ENCODE data around the gene CCDC188.

CCDC188 gene

DNA sequence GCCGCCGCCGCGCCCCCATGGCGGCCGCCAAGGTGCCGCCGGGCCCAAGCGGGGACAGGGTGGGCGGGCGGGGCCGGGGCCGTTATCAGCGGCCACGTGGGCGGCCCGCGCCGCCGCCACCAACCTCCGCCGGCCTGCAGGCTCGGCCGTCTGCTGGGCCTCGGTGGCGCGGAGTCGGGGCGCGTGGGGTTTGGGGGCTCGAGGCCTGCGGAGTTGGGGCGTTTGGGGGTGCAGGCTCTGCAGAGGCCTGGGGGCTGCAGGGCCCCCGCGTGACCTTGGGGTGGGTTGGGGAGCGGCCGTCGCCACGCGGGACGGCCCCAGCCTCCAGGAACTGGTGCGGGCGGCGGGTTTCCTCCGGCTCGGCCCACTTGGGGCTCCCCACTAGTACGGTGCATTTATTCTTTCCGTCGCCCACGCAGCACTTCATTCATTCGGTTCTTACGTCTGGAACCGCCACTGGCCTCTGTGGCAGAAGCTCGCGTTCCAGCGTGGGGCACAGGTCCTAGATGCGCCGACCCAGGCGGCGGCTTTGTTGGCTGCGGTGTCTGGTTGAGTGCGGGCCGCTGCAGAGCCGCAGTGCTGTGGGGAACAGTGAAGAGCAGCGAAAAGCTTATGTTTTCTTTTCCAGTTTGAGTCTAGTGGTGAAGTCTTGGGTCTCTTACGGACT is 33.1 kb downstream of the CCDC188 start (continued):
- TF ChIP-seq ZBTB10 (tag by site-specific recombination; IDR thresholded peaks at IDR 0.05) (peak; percentile 70), KLF9 (tag by site-specific recombination; IDR thresholded peaks at IDR 0.05; ENCODE audit: low read depth) (peak; percentile 17; the same call in 1 of the 2 replicates), ZNF157 (tag by site-specific recombination; IDR thresholded peaks at IDR 0.05) (no peak), ZNF501 (tag by site-specific recombination; IDR thresholded peaks at IDR 0.05) (no peak), ZFP41 (tag by site-specific recombination; IDR thresholded peaks at IDR 0.05; ENCODE audit: borderline replicate concordance) (no peak)

DNA sequence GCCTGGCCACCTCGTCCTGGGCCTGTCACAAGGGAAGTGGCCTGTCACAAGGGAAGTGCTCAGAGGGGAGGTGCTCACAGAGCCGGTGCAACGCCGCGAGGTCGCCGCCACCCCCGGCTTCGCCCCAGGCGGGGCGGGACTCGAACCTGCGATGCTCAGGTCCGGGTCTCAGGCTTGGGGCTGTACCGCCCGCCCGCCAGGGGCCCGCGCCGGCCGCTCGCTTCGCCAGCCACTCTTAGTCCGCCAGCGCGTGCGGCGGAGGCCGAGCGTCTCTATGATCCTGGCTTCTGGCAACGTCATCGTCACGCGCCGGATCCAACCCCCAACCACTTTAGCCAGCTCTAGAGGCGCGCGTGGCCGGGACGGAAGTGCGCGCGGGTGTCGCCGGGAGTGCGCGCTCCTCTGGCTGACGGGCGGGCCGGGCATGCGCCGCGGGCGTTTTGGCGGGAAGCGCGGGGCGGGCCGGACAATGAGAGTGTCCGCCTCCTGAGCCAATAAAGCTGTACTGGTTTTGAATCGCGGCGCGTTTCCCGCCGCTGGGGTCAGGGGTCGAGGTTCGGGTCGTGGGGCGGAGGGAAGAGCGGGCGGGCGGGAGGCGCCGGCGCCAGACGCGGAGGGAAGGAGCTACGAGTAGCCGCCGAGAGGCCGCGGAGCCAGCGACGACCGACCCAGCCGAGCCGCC is 33.8 kb downstream of the CCDC188 start, which contains the start of gene TRMT2A:
TSS of gene TRMT2A (minus strand) at position 276 of the 682 bp plus-strand sequence. CDS start 320 bp downstream, outside the sequence.
- Histone ChIP-seq H3K4me3 (ENCODE audit: low read depth, low read length) (peak within 1 kb of the TSS; percentile 93), H3K27ac (ENCODE audit: extremely low read depth, low read depth, low read length) (peak within 1 kb of the TSS; percentile 88), H3K36me3 (ENCODE audit: control insufficient read depth in 2 of 2, insufficient read depth in 1 of 2, low read length in 2 of 2) (peaks cover 21 to 85% of the 10 kb centered on the region in 2 experiments), H3K9me3 (ENCODE audit: control insufficient read depth, insufficient read depth, low read depth, low read length) (no peaks in the 10 kb centered on the region), H3K4me1 (ENCODE audit: control insufficient read depth, insufficient read depth, low read length) (no peaks in the 10 kb centered on the region)
- ChIA-PET POLR2A (interaction anchor here (0.6 to 6.1 kb wide), 19 partner anchors 8 to 387 kb away, joined by 3 to 62 read pairs (median 3); partner anchors contain the start of genes DGCR8 and ZDHHC8), CTCF (interaction anchor here (0.7 to 2.1 kb wide), 3 partner anchors 10 to 990 kb away, joined by 3 to 7 read pairs (median 3); no protein-coding TSS in a partner anchor)
- TF ChIP-seq ZBTB10 (tag by site-specific recombination; IDR thresholded peaks at IDR 0.05) (no peak), ZNF837 (tag by site-specific recombination; IDR thresholded peaks at IDR 0.05) (no peak), ZNF121 (tag by site-specific recombination; IDR thresholded peaks at IDR 0.05) (0 out of 2 replicates have a peak, but pooled peaks have one; percentile 18), ZSCAN16 (tag by site-specific recombination; IDR thresholded peaks at IDR 0.05) (no peak), FEZF1 (tag by site-specific recombination; IDR thresholded peaks at IDR 0.05) (peak; percentile 71), ZNF571 (tag by site-specific recombination; IDR thresholded peaks at IDR 0.05) (no peak), ZFP3 (tag by site-specific recombination; IDR thresholded peaks at IDR 0.05; ENCODE audit: low read depth) (no peak), SALL2 (tag by site-specific recombination; IDR thresholded peaks at IDR 0.05; ENCODE audit: borderline replicate concordance) (peak; percentile 29; the same call in 1 of the 2 replicates), ZNF626 (tag by site-specific recombination; IDR thresholded peaks at IDR 0.05) (no peak), ZNF549 (tag by site-specific recombination; IDR thresholded peaks at IDR 0.05) (no peak), ZSCAN30 (tag by site-specific recombination; IDR thresholded peaks at IDR 0.05) (peak; percentile 69), ZNF701 (tag by site-specific recombination; IDR thresholded peaks at IDR 0.05) (no peak), SETDB1 (IDR thresholded peaks at IDR 0.05; ENCODE audit: insufficient read length, low read length) (no peak)
- TF ChIP-seq, protein P1, sequence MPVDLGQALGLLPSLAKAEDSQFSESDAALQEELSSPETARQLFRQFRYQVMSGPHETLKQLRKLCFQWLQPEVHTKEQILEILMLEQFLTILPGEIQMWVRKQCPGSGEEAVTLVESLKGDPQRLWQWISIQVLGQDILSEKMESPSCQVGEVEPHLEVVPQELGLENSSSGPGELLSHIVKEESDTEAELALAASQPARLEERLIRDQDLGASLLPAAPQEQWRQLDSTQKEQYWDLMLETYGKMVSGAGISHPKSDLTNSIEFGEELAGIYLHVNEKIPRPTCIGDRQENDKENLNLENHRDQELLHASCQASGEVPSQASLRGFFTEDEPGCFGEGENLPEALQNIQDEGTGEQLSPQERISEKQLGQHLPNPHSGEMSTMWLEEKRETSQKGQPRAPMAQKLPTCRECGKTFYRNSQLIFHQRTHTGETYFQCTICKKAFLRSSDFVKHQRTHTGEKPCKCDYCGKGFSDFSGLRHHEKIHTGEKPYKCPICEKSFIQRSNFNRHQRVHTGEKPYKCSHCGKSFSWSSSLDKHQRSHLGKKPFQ (tag by site-specific recombination; IDR thresholded peaks at IDR 0.05): 0 out of 2 replicates have a peak, but pooled peaks have one; percentile 46
- TF ChIP-seq, protein P2, sequence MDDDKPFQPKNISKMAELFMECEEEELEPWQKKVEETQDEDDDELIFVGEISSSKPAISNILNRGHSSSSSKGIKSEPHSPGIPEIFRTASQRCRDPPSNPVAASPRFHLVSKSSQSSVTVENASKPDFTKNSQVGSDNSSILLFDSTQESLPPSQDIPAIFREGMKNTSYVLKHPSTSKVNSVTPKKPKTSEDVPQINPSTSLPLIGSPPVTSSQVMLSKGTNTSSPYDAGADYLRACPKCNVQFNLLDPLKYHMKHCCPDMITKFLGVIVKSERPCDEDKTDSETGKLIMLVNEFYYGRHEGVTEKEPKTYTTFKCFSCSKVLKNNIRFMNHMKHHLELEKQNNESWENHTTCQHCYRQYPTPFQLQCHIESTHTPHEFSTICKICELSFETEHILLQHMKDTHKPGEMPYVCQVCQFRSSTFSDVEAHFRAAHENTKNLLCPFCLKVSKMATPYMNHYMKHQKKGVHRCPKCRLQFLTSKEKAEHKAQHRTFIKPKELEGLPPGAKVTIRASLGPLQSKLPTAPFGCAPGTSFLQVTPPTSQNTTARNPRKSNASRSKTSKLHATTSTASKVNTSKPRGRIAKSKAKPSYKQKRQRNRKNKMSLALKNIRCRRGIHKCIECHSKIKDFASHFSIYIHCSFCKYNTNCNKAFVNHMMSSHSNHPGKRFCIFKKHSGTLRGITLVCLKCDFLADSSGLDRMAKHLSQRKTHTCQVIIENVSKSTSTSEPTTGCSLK (tag by site-specific recombination; IDR thresholded peaks at IDR 0.05): no peak
- TF ChIP-seq, protein P3, sequence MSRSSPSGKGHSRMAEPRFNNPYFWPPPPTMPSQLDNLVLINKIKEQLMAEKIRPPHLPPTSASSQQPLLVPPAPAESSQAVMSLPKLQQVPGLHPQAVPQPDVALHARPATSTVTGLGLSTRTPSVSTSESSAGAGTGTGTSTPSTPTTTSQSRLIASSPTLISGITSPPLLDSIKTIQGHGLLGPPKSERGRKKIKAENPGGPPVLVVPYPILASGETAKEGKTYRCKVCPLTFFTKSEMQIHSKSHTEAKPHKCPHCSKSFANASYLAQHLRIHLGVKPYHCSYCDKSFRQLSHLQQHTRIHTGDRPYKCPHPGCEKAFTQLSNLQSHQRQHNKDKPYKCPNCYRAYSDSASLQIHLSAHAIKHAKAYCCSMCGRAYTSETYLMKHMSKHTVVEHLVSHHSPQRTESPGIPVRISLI (tag by site-specific recombination; IDR thresholded peaks at IDR 0.05): peak; percentile 31; the same call in 1 of the 2 replicates
- TF ChIP-seq, protein P4, sequence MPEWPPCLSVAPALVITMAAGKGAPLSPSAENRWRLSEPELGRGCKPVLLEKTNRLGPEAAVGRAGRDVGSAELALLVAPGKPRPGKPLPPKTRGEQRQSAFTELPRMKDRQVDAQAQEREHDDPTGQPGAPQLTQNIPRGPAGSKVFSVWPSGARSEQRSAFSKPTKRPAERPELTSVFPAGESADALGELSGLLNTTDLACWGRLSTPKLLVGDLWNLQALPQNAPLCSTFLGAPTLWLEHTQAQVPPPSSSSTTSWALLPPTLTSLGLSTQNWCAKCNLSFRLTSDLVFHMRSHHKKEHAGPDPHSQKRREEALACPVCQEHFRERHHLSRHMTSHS (tag by site-specific recombination; IDR thresholded peaks at IDR 0.05): no peak
